NCI-H82 (cell line): ENCODE data around the gene NKX2-1.
"Not testable (repeated sequence)": the region's sequence is repeated elsewhere in the genome, so short reads cannot be mapped to it uniquely, and the experiment has no call there.

ENCODE experiments used
- DNase-seq: peaks from one replicate; lab custom pipeline; 2025; lab: John Stamatoyannopoulos, UW

NKX2-1 gene

GRCh38 chr14:36519431-36520321 is at the start of gene NKX2-1:
Gene NKX2-1 (minus strand): TSS chr14:36520232. CDS start chr14:36520129, 103 bp downstream.
- peak; percentile 49 for DNase-seq

GRCh38 chr14:36556811-36557433 is 36.9 kb upstream of the NKX2-1 start:
- peak; percentile 10 for DNase-seq

- DNase-seq = no peak
These were observed 36.1 kb upstream of the NKX2-1 start for GRCh38 chr14:36555998-36556743.

GRCh38 chr14:36553656-36554260 is 33.7 kb upstream of the NKX2-1 start:
- peak; percentile 56 for DNase-seq

- DNase-seq = no peak
These were observed 30.9 kb upstream of the NKX2-1 start for GRCh38 chr14:36550899-36551298.

GRCh38 chr14:36544280-36544679 is 24.2 kb upstream of the NKX2-1 start:
- not testable (repeated sequence) for DNase-seq

- no peak for DNase-seq
These were observed 18.0 kb upstream of the NKX2-1 start for GRCh38 chr14:36538051-36538450.

- no peak for DNase-seq
These were observed 9.0 kb upstream of the NKX2-1 start for GRCh38 chr14:36529062-36529461.

GRCh38 chr14:36525746-36526099 is 5.7 kb upstream of the NKX2-1 start:
- DNase-seq = no peak

GRCh38 chr14:36524874-36525745 is 5.1 kb upstream of the NKX2-1 start:
- peak; percentile 53 for DNase-seq

- DNase-seq = no peak
These were observed 4.3 kb upstream of the NKX2-1 start for GRCh38 chr14:36524220-36524837.

- DNase-seq = no peak
These were observed 3.1 kb upstream of the NKX2-1 start for GRCh38 chr14:36522972-36523715.

GRCh38 chr14:36522347-36522971 is 2.4 kb upstream of the NKX2-1 start:
- no peak for DNase-seq

GRCh38 chr14:36521598-36522345 is 1.7 kb upstream of the NKX2-1 start:
- no peak for DNase-seq

- DNase-seq = peak; percentile 54
These were observed 831 bp upstream of the NKX2-1 start for GRCh38 chr14:36520601-36521525.

- DNase-seq = no peak
These were observed 1.2 kb downstream of the NKX2-1 start for GRCh38 chr14:36518586-36519430.
